Left lung (tissue), 10 donors: ENCODE measurements around the gene UBE3A. TPM values are rescaled to one million over a fixed set of nuclear protein-coding genes. Genes with fewer than 3 reads are reported as not detected.
"Not testable (repeated sequence)": the region's sequence is repeated elsewhere in the genome, so short reads cannot be mapped to it uniquely, and the experiment has no call there.

Experiments
- ATAC-seq: fragments of 200-7000 bp; cut with Tn5 transposase; one replicate; pipeline ENCODE4 v1.9.1; 2020; ENCODE audit warnings: moderate library complexity
- DNase-seq, 4 donors: peaks; one replicate each; pipeline ENCODE4 v3.0.0-alpha.2; 2013 to 2020
- H3K27ac ChIP-seq, 2 donors: fragments of 200-600 bp; sonication (generic) in 1 of 2; one replicate each; pipeline versions ENCODE4 v1.5.0 to v1.8.0; 2020 to 2021
- H3K27me3 ChIP-seq, 2 donors: fragments of 200-600 bp; sonication (generic) in 1 of 2; one replicate each; pipeline versions ENCODE4 v1.5.0 to v1.8.0; 2020 to 2021
- H3K36me3 ChIP-seq, 2 donors: fragments of 200-600 bp; sonication (generic) in 1 of 2; one replicate each; pipeline versions ENCODE4 v1.5.0 to v1.8.0; 2020 to 2021
- H3K4me1 ChIP-seq, 2 donors: fragments of 200-600 bp; one replicate each; pipeline ENCODE4 v1.8.0; 2021
- H3K4me3 ChIP-seq, 2 donors: fragments of 200-600 bp; sonication (generic) in 1 of 2; one replicate each; pipeline versions ENCODE4 v1.5.0 to v1.8.0; 2020 to 2021; ENCODE audit warnings: mild to moderate bottlenecking in 1 of 2
- H3K9me3 ChIP-seq, 2 donors: fragments of 200-600 bp; sonication (generic) in 1 of 2; one replicate each; pipeline versions ENCODE4 v1.5.0 to v1.8.0; 2020 to 2021
- intact Hi-C, 2 donors: fragments of 100-400 bp; cut with DNase I; formaldehyde crosslinking; loops; one replicate each; pipeline versions ENCODE4 v1.11.2 to v1.14.2; 2022
- polyA plus RNA-seq, 6 donors: library from polyadenylated mRNA; unstranded; fragments of 120-200 nt; gene quantifications; one replicate each; pipeline ENCODE4 v1.2.1, GENCODE V29; 2013; ENCODE audit not compliant: insufficient read length in 6 of 6
- total RNA-seq, 2 donors: library from RNA; stranded (reverse); fragmentation: NEBNext Ultra II Directional; extraction: Animal tissue kit (Norgen Biotek cat#: 25700); gene quantifications; one replicate each; pipeline ENCODE4 v1.2.1, GENCODE V29; 2021
- TF ChIP-seq, protein P1 (sequence below), 2 donors: fragments of 200-600 bp; sonication (generic) in 1 of 2; IDR thresholded peaks; one replicate each; pipeline versions ENCODE4 v1.5.0 to v1.8.0; 2021; ENCODE audit warnings: antibody characterized with exemption in 2 of 2
- donor health status: DM: no; HTN: yes; CAD: no.
- donor health status: DM: no; HTN: no; CAD: no.

UBE3A gene
- total and polyA plus RNA-seq, 8 donors = 84.4 to 97.9 (median 90.3) TPM

DNA sequence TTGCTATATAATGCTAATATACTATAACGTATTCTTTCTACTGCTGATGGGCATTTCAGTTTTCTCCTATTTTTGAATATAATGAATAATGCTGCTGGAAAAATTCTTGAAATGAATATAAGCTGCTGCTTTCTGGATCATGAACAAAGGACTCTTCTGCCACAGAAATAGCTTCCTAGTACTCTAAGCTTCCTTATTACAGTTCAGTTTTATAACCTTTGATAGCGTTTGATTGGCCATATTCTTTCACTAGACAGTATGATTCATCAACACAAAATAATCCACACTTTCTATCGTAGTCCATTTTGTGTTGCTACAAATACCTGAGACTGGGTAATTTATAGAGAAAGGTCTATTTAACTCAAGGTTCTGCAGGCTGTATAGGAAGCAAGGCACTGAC, 16.4 kb upstream of the UBE3A start:
- Histone ChIP-seq H3K27ac (no peak overlapping the region), H3K9me3 (peaks cover 0 to 16% of the 10 kb centered on the region in 2 donors), H3K36me3 (no peaks in the 10 kb centered on the region), H3K4me3 (no peak overlapping the region), H3K27me3 (no peaks in the 10 kb centered on the region), H3K4me1 (no peaks in the 10 kb centered on the region)
- TF ChIP-seq, protein P1, sequence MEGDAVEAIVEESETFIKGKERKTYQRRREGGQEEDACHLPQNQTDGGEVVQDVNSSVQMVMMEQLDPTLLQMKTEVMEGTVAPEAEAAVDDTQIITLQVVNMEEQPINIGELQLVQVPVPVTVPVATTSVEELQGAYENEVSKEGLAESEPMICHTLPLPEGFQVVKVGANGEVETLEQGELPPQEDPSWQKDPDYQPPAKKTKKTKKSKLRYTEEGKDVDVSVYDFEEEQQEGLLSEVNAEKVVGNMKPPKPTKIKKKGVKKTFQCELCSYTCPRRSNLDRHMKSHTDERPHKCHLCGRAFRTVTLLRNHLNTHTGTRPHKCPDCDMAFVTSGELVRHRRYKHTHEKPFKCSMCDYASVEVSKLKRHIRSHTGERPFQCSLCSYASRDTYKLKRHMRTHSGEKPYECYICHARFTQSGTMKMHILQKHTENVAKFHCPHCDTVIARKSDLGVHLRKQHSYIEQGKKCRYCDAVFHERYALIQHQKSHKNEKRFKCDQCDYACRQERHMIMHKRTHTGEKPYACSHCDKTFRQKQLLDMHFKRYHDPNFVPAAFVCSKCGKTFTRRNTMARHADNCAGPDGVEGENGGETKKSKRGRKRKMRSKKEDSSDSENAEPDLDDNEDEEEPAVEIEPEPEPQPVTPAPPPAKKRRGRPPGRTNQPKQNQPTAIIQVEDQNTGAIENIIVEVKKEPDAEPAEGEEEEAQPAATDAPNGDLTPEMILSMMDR (IDR thresholded peaks at IDR 0.05) = no peak
- no peak for DNase-seq
- intact Hi-C loops = no loop called here
- ATAC-seq = no peak

GRCh38 chr15:25454771-25455170, 15.9 kb upstream of the UBE3A start:
- no peak overlapping the region for H3K4me3 ChIP-seq
- DNase-seq = no peak
- H3K36me3 ChIP-seq = no peaks in the 10 kb centered on the region
- H3K27me3 ChIP-seq = no peaks in the 10 kb centered on the region
- intact Hi-C loops = no loop called here
- no peaks in the 10 kb centered on the region for H3K4me1 ChIP-seq
- TF ChIP-seq, protein P1 (IDR thresholded peaks at IDR 0.05) = no peak
- no peak for ATAC-seq
- H3K27ac ChIP-seq = no peak overlapping the region
- peaks cover 0 to 19% of the 10 kb centered on the region in 2 donors for H3K9me3 ChIP-seq

DNA sequence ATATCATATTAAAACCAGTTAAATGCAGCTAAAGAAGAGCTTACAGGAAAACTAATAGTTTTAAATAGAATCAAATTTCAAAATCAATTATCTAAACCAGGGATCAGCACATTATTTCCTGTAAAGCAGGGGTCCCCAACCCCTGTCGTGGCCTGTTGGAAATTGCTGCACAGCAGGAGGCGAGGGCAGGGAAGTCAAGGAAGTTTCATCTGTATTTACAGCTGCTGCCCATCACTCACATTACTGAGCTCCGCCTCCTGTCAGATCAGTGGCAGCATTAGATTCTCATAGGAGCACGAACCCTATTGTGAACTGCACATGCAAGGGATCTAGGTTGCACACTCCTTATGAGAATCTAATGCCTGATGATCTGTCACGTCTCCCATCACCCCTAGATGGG, 14.4 kb upstream of the UBE3A start:
- ATAC-seq, H3K27ac ChIP-seq, H3K36me3 ChIP-seq, H3K27me3 ChIP-seq, H3K4me1 ChIP-seq, DNase-seq, intact Hi-C loops, H3K4me3 ChIP-seq: not testable (repeated sequence)
- peaks cover 0 to 20% of the 10 kb centered on the region in 2 donors for H3K9me3 ChIP-seq

GRCh38 chr15:25451501-25451900, 12.7 kb upstream of the UBE3A start:
- Histone ChIP-seq H3K36me3 (no peaks in the 10 kb centered on the region), H3K9me3 (peaks cover 0 to 20% of the 10 kb centered on the region in 2 donors), H3K27ac (no peak overlapping the region), H3K27me3 (no peaks in the 10 kb centered on the region), H3K4me3 (no peak overlapping the region), H3K4me1 (no peaks in the 10 kb centered on the region)
- intact Hi-C loops = no loop called here
- DNase-seq (no peak), ATAC-seq (no peak)
- TF ChIP-seq, protein P1 (IDR thresholded peaks at IDR 0.05) = no peak

DNA sequence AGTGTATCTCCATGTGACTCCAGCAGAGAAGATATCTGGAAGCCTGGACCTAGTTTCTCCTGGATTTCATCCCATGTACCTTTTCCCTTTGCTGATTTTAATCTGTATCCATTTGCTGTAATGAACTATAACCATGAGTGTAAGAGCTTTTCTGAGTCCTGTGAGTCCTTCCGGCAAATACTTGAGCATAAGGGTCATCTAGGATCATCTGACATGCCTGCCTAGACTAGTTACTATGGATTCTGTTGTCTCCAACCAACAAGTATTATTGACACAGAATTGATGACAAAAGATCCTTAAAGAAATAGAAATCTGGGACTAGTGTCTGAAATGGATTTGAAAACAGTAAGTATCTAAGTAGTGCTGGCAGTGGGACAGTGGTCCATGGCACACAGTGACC, 11.3 kb upstream of the UBE3A start:
- TF ChIP-seq, protein P1 (IDR thresholded peaks at IDR 0.05) = no peak
- H3K27me3 ChIP-seq = no peaks in the 10 kb centered on the region
- no peak overlapping the region for H3K27ac ChIP-seq
- H3K4me3 ChIP-seq = no peak overlapping the region
- intact Hi-C loops = no loop called here
- ATAC-seq = peak; percentile 70
- H3K36me3 ChIP-seq = no peaks in the 10 kb centered on the region
- no peak for DNase-seq
- peaks cover 0 to 20% of the 10 kb centered on the region in 2 donors for H3K9me3 ChIP-seq
- no peaks in the 10 kb centered on the region for H3K4me1 ChIP-seq

- intact Hi-C loops = no loop called here
- no peaks in the 10 kb centered on the region for H3K36me3 ChIP-seq
These were observed 7.3 kb upstream of the UBE3A start for GRCh38 chr15:25446076-25446475.

More at GRCh38 chr15:25446076-25446475, 7.3 kb upstream of the UBE3A start:
- TF ChIP-seq, protein P1 (IDR thresholded peaks at IDR 0.05) = no peak
- no peak for ATAC-seq
- Histone ChIP-seq H3K4me1 (no peaks in the 10 kb centered on the region), H3K9me3 (peaks cover 0 to 12% of the 10 kb centered on the region in 2 donors), H3K4me3 (no peak overlapping the region), H3K27ac (no peak overlapping the region), H3K27me3 (no peaks in the 10 kb centered on the region)
- no peak for DNase-seq
